GM15510 (cell line): ENCODE measurements around the gene NPHP4.

Experiments used
- POLR2A ChIP-seq: IDR thresholded peaks from 3 replicates; pipeline ENCODE4 v1.6.1; 2011; ENCODE audit warnings: borderline replicate concordance; ENCODE audit not compliant: insufficient read length; ENCODE audit errors: extremely low read depth

The NPHP4 gene

DNA sequence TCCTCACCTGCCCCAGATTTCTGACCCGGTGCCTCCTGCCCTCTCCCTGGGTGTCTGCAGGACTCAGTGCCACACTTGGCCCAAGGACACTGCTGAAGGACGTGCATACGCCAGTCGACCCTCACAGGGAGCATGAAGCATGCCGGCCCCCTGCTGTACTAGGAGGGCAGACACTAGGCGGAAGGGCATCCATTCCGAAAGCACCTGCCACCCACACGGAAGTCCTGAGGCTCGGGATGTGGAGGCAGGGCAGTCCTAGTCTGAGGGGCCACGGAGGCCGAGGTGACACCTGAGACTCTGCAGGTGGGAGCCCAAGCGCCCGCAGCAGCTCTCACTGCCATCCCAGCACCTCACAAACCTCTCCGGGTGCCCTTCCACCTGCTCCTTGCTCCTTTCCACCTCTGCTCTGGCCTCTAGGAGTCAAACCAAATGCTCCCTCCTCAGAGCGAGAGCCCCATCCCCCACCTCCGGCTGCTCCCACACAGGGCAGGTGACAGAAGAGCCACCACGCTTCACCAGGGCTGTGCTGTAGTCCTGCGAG lies 2.4 kb downstream of the NPHP4 start:
- TF ChIP-seq POLR2A: no peak

DNA sequence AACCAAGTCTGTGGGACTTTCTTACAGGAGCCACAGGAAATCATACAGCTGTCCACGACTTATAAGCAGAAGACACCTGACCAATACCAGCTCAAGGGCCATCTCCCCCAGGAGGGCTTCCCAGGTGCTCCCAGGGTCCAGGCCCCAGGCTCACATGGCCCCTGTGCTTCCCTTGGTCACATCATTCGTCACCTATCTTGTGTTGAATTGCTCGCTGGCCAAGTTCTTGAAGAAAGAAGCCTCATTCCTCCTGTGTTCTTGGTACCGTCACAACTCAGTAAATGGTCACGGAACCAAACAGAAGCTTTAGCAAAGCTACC lies 3.0 kb downstream of the NPHP4 start:
- no peak for TF ChIP-seq POLR2A

DNA sequence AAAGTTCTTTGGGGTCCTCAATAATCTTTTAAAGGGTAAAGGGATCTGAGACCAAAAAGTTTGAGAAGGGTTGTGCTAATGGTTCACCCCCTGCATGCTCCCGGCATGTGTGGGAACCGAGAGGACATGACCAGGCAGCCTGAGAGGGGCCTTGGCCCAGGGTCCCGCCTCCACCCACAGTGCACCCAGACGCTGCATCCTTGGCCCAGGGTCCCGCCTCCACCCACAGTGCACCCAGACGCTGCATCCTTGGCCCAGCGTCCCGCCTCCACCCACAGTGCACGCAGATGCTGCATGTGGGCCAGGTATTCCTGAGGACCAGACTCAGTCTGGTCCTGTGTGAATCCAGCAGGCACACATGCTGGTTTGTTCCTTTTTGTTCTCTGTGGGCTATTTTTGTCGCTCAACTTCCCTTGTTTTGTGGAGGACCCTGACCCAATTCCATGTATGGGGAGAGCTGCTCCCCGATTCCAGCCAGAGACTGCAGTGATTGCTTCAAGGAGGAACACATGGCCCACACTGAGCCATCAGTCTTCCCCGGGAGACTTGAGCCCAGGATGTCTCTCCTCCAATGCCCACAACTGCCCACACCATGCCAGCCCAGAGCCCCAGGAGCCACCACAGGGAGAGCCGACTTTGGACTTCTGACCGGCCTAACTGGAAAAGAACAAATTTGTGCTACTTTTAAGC lies 3.5 kb downstream of the NPHP4 start:
- TF ChIP-seq POLR2A: no peak

DNA sequence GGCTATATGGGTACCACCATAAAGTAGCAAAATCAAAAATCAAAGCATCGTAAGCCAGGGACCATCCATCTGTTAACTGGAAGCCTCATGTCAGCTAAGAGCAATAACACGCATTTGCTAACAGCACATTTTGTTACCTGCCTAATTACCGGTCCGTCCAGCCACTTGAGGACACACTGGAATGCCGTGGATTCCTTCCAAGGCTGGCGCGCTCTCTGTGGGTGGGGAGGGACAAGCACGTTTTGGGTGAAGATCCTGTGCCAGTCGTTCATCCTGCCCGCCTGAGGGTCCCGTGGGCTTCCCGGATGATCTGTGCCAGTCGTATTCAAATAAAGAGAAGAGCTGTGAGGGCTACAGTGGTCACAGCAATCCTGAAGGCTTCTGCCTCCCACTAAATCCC lies 6.2 kb downstream of the NPHP4 start:
- TF ChIP-seq POLR2A: no peak

DNA sequence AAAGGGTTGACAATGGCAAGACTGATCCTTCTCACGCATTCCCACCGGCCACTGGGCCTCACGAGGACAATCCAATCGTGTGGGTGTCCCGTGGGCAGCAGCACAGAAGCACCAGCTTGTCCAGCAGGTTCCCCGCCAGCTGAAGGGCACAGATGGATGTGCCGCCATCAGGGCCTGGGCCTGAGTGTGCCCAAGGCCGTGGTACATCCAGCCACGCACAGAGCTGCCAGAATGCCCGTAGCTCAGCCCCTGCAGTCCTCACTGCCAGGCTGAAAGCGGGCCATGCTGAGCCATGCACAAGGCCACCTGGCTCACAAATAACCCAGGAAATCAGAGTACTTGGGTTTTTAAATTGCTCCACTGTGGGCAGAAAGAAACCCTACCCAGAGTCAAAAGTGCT lies 7.0 kb downstream of the NPHP4 start:
- TF ChIP-seq POLR2A: no peak

DNA sequence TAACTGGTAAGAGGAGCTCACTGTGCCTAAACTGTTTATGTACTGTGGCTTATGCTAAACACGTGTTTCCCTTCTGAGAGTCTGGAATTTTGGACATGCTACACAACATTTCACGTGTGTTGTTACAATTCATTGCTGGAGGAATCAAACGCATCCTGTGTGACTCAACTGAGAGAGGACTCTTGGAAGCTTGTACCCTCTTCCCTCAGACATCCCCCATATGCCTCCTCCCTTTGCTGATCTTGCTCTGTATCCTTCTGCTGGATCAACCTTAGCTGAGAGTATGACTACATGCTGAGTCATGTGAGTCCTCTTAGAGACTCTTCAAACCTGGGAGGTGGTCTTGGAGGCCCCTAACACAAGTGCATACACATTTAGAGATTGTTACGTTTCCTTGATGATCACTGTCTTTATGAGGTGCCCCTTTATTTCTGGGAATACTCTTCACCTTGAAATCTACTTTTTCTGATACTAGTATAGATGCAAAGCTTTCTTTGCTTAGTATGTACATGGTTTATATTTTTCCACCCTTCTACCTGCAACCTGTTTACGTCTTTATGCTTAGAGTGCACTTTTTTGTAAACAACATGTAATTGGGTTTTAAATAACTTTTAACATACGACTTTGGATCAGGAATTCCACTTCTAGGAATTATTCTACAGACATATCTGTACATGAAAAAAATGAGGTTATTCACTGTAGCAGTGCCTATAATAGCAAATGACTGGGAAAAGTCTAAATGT lies 8.7 kb downstream of the NPHP4 start:
- TF ChIP-seq POLR2A: no peak

DNA sequence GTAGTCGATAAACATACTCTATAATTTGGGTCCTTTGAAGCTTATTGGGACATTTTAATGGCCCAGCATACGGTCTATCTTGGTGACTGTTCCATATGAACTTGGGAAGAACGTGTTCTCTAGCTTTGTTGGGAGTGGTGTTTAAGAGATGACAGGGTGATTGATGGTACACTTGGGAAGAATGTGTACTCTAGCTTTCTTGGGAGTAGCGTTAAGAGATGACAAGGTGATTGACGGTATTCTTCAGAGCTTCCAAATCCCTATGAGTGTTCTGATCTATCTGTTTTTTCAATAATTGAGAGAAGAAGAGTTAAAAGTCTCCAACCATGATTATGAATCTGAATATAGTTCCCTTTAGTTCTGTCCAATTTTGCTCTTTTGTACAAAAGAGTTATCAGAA lies 9.4 kb downstream of the NPHP4 start:
- no peak for TF ChIP-seq POLR2A

DNA sequence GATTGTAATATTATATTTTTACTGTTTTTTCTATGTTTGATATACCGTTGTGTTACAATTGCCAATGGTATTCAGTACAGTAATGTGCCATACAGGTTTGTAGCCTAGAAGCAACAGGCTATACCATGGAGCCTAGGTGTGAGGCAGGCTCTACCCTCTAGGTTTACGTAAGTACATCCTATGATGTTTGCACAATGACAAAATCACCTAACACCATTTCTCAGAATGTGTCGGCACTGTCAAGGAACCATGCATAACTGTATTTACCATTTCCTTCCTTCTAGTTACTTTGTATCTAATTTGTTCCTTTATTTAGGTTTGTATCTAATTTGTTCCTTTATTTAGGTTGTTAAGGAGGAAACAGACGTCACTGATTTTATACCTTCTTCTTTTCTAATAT lies 9.9 kb downstream of the NPHP4 start:
- no peak for TF ChIP-seq POLR2A

DNA sequence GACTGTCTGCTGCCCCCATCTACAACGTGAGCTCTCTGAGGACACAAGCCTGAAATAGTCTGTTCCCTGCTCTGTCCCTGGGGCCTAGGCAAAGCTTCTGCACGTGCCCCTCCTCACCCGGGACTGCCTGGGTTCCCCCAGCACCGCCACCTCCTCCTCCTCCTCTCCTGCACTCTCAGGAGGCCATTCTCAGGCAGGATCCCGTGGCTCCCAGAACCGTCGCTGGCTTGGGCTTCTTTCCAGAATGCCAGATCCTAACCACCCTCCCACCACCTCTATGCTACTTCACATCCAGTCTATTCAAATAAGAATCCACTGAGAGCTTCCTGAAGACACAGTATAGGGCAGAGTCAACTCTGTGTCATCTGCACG lies 11.2 kb downstream of the NPHP4 start:
- no peak for TF ChIP-seq POLR2A

DNA sequence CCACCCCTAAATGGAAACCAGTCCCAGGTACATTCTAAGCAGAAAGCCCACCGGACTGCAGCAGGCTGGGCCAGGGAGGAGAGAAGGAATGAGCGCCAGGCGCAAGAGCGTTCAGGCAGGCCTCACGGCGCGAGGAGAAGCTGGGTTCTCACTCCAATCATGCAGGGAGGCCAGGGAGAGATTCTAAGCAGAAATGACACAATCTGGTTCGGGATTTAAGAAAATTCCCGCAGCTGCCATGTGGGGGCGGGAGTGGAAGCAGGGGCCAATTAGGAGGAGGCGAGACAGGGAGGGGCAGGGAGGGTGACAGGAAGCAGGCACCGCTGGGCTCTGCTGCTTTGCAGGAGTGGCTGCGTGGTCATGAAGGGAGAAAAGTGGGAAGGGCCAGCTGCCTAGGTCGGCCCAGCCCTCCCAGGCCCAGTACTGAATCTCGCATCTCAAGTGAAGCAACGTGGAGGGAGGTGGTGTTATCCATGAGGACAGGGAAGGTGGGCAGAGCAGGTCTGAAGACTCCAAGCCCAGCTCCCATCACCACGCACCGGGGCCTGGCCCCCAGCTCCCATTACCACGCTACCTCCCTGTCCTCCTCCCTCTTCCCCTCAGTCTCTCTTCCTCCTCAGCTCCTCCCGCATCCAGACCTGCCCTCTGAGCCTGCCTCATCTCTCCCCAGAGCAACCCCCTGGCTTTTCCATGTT lies 11.8 kb downstream of the NPHP4 start:
- no peak for TF ChIP-seq POLR2A

DNA sequence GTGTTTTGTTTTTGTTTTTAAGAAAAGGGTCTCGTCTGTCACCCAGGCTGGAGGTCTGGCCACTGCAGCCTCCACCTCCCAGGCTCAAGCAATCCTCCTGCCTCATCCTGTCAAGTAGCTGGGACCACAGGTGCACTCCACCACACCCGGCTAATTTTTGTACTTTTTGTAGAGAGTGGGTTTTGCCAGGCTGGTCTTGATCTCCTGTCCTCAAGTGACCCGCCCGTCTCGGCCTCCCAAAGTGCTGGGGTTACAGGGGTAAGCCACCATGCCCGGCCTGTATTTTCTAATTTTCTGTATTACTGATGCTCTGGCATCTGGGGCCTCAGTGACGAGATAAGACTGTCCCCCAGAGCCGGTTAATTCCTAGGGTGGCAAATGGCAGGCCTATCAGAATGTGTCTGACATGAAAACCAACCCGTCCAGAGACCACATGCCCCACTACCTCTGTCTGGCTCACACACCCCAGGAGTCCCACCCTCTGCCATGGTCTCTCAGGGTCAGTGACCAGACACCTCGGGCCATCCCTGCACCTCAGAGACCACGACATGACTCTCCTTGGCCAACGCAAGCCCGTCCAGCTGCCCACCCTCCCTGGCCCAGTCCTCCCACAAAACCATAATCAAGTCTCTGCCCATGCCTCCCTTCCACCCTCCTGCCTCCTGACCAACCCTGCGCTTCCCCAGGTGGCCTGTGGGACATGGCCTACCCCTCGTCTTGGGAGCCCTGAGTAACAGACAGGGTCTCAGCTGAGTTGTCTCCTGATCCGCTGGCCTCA lies 12.5 kb downstream of the NPHP4 start:
- no peak for TF ChIP-seq POLR2A

DNA sequence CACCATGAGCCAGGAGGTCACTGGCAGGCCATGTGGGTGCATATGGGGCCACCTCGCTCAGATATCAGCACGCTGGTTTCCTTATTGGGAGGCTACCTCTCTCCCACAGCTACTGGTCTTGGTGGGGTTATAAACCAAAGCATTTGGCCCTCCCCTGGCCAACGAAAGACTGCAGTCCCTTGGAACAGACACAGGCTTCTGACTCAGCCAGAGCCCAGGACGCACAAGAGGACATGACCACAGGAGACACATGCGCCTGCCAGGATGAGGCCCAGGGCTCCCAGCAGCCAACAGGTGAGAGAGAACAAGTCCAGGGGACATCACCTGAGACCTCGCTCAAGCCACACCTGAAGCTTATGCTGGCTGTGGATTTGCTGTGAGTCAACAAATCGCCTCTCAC lies 13.8 kb downstream of the NPHP4 start:
- no peak for TF ChIP-seq POLR2A

DNA sequence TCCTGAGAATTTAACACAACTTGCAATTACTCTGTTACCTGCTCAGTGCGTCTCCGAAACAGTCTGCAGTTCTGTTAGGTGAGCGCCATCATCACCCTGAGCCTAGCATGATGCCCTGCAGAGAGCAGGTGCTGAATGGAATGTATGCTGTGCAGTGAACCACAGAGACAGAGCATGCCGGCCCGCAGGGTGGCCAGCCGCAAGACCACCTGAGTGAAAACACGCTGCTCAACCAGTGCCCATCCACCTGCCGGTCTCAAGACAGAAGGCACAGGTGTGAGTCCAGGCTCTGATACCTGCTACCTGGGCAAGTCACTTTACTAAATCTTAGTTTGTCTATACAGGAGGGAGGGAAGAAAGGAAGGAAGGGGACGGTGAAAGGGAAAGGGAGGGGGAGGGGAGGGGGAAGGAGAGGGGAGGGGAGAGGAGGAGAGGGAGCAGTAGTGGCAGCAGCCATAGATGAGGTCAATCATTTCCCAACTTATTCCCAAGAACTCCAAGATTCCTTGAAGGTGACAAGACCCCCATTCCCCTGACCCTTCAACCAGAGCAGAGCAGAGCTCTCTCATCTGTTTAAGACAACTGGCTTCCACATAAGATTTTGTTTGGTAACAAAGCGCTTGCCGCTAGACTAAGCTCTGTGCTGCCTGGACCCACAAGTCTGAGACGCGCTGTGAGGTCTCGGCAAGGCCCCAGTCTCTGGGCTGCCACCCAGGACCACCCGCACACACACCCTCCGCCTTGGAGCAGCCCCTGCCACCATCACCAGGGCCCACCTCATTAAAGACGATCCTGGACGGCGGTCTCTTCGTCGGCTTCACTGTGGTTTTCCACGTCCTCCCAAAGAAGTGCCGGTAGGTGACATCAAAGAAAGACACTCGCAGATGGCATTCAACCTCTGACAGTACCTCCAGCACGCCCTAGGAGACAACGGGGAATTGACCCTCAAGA lies 14.5 kb downstream of the NPHP4 start:
- no peak for TF ChIP-seq POLR2A

DNA sequence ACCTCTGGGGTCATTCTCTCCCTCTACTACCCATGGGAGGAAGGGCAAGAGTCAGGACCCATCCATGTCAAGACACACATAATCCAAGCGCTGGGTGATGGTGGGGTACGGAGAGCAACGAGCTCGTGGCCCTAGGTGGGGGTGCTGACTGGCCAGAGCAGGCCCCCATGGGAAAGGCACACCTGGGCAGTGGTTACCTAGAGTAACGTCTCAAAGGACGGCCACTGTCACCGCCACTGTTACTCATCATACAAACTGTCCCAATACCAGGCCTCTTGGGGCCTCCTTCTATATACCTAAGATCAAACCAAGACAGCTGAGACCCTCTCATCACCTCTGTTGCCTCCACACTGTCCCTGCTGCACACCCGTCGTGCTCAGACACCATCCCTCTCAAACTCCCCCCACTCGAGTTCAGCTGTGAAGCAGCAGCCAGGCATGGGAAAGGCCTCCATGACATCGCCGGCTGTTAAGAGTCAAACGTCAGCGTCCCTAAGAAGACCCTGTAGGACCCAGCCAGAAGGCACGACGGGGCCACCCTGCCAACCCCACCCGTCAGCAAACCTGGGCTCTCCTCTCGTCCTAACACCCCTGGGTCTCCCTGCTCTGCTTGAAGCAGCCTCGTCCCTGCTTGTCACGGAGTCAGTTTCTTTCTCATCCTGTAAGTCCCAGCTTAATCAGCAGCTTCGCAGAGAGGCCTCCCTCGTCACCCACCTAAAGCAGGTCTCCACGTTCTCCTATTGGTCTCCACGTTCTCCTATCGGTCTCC lies 15.3 kb downstream of the NPHP4 start:
- TF ChIP-seq POLR2A: no peak

DNA sequence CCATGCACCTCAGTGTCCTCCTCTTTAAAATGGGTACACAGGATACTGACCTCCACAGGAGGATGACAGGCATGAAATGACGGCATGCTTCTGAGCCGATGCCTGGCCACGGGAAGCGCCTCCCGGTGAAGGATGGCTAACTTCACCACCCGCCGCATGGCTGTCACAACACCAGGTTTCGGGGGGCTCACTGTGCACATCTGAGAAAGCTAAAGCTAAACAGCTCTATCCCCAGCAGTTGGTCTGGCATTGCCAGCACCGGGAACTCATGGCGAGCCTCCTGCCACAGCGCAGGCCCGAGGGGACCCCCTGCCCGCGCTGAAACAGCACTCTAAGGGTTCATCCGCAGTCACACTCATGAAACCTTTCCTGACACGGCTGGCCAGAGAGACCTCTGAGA lies 16.0 kb downstream of the NPHP4 start:
- no peak for TF ChIP-seq POLR2A
